ENCODE results near the gene MTOR.
"Not testable (repeated sequence)": the region's sequence is repeated elsewhere in the genome, so short reads cannot be mapped to it uniquely, and the experiment has no call there.

The MTOR gene

DNA sequence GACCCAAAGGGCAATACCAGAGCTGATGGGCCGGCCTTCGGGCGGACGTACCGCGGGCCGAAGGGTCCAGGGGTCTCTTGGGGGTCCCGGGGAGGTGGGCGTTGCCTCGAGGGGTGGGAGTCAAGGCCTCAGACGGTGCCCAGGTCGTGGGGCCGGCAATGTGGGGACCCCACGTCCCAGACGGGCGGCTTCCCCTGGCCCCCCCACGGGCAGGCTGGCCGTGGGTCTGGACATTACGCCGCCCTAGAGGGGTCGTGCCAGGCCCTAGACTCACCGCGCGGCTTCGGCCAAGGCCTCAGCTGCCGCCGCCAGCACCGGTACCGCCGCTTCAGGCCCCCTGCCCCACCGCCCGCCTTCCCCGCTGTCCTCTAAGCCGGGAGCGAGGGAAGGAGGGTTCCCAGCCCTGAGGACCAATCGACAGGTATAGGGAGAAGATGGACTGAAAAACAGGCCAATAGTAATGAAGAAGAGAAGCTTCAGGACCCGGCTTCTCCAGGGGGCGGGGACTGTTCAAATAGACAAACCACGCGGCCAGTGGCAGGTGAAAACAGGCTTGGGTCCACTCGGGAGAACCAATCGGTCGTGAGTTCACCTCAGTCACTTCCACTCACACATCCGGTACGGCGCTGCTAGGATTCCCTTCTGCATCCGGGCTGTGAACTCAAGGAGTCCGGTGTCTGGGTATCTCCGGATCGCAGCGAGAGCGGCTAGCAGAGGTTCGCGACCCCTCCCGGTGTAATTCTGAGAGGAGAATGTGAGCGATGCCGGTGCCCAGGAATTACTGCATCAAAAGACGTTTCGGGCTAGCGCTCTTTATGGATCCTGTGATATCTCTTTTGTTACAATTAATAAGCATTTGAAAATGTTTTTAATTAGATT, at the start of gene MTOR:
Gene MTOR (minus strand): TSS at position 381 of the 879 bp plus-strand sequence. CDS start 3,142 bp downstream, outside the sequence.
- peaks cover 0 to 9% (median 0%) of the 10 kb centered on the region in 11 experiments; a peak in 1 of 22 replicates for H4K20me1 ChIP-seq
- TF ChIP-seq Cebpa-rat (IDR thresholded peaks at IDR 0.05), result no peak
- peak within 1 kb of the TSS; percentile 80 to 94 (median 88) for H3K27ac ChIP-seq
- no peaks in the 10 kb centered on the region for H3K9me3 ChIP-seq (replicated peaks in 1 of 11)
- peak within 1 kb of the TSS; percentile 91 to 98 (median 95) for H3K9ac ChIP-seq
- peak within 1 kb of the TSS; percentile 77 to 97 (median 92) for H3K4me2 ChIP-seq
- peaks cover 12 to 19% (median 17%) of the 10 kb centered on the region in 10 experiments for H3K4me1 ChIP-seq
- H3K4me3 ChIP-seq, result peak within 1 kb of the TSS; percentile 86 to 99 (median 96)
- no peaks in the 10 kb centered on the region for H3K27me3 ChIP-seq
- peaks cover 23 to 28% (median 24%) of the 10 kb centered on the region in 11 experiments for H3K36me3 ChIP-seq

DNA sequence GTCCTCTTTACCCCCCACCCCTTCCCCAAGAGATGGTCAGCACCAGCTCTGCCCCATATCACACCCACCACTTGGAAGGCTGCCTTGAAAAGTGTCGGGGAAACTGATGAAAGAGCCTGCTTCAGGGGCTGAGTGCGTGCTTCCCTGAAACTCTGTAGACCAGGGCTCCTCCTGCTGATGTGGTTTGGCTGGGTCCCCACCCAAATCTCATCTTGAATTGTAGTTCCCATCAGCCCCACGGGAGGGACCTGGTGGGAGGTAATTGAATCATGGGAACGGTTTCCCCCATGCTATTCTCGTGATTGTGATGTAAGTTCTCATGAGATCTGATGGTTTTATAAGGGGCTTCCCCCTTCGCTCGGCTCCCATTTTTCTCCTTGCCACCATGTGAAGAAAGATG, 47.0 kb upstream of the MTOR start:
- no peak for TF ChIP-seq Cebpa-rat (IDR thresholded peaks at IDR 0.05)
- no peaks in the 10 kb centered on the region for H3K27me3 ChIP-seq
- H3K4me2 ChIP-seq, result no peak overlapping the region

DNA sequence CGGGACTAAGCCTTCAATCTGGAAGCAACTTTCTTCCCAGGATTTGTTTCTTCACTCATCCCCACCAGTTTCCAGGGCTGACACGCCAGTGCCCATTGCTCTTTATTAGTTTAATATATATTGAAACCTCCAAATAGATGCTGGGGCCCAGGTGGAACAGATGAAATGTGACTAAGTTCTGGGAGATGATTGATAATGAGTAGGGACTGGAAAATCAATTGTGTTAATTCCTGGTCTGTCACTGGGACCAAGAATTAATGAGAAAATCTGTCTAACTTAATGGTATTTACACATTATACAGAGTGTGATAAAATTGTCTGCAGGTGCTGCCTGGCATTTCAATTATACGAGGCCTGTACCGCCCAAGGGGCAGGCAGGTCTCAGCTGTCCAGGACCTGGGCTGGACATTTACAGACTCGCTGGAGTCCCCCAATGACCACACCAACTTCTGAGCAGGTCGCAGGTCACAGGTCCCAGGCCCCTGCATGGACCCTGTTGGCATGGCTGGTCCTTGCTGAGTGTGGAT, 46.4 kb upstream of the MTOR start:
- Histone ChIP-seq H3K27ac (no peak overlapping the region), H3K9ac (no peak overlapping the region), H3K4me2 (no peak overlapping the region), H3K9me3 (replicated peaks in 1 of 11) (no peaks in the 10 kb centered on the region), H3K4me3 (no peak overlapping the region), H3K27me3 (no peaks in the 10 kb centered on the region), H4K20me1 (no peaks in the 10 kb centered on the region; a peak in 1 of 22 replicates), H3K36me3 (no peaks in the 10 kb centered on the region), H3K4me1 (peaks cover 0 to 8% (median 0%) of the 10 kb centered on the region in 10 experiments; a peak in 2 of 20 replicates)
- no peak for TF ChIP-seq Cebpa-rat (IDR thresholded peaks at IDR 0.05)

More for the DNA sequence above, 47.0 kb upstream of the MTOR start:
- Histone ChIP-seq H3K9me3 (replicated peaks in 1 of 11) (no peaks in the 10 kb centered on the region), H3K36me3 (no peaks in the 10 kb centered on the region), H3K4me1 (peaks cover 0 to 8% (median 0%) of the 10 kb centered on the region in 10 experiments; a peak in 2 of 20 replicates), H3K27ac (no peak overlapping the region), H3K9ac (no peak overlapping the region), H4K20me1 (no peaks in the 10 kb centered on the region; a peak in 1 of 22 replicates), H3K4me3 (no peak overlapping the region)

DNA sequence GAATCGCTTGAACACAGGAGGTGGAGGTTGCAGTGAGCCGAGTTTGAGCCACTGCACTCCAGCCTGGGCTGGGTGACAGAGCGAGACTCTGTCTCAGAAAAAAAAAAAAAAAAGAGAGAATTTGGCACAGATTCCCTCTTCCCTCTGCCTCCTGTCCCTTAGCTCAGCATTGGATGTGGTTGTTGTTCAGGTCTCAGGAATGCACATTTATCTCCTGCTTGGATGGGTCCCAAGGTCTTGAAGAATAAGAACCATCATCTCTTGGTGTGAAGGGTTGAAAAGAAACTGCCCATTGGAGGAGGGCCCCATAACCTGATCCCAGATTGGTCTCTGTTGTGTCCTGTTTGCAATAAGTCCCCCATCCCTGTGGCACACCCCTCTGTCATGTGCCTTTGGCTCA, 45.5 kb upstream of the MTOR start:
- Histone ChIP-seq H4K20me1 (no peaks in the 10 kb centered on the region; a peak in 1 of 22 replicates), H3K36me3 (no peaks in the 10 kb centered on the region), H3K27me3 (no peaks in the 10 kb centered on the region), H3K9me3 (replicated peaks in 1 of 11) (no peaks in the 10 kb centered on the region), H3K4me2 (no peak overlapping the region), H3K4me1 (peaks cover 0 to 8% (median 0%) of the 10 kb centered on the region in 10 experiments; a peak in 2 of 20 replicates), H3K9ac (no peak overlapping the region), H3K4me3 (no peak overlapping the region), H3K27ac (no peak overlapping the region)
- no peak for TF ChIP-seq Cebpa-rat (IDR thresholded peaks at IDR 0.05)

DNA sequence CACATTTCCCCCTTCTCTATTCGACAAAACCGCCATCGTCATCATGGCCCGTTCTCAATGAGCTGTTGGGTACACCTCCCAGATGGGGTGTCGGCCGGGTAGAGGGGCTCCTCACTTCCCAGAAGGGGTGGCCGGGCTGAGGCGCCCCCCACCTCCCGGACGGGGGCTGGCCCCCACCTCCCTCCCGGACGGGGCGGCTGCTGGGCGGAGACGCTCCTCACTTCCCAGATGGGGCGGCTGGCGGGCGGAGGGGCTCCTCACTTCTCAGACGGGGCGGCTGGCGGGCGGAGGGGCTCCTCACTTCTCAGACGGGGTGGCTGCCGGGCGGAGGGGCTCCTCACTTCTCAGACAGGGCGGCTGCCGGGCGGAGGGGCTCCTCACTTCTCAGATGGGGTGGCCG, 43.2 kb upstream of the MTOR start:
- not testable (repeated sequence) for H3K4me2 ChIP-seq; H3K27me3 ChIP-seq; H3K36me3 ChIP-seq; H3K27ac ChIP-seq; H3K9me3 ChIP-seq (replicated peaks in 1 of 11); H3K4me3 ChIP-seq; H3K9ac ChIP-seq; H3K4me1 ChIP-seq; H4K20me1 ChIP-seq

DNA sequence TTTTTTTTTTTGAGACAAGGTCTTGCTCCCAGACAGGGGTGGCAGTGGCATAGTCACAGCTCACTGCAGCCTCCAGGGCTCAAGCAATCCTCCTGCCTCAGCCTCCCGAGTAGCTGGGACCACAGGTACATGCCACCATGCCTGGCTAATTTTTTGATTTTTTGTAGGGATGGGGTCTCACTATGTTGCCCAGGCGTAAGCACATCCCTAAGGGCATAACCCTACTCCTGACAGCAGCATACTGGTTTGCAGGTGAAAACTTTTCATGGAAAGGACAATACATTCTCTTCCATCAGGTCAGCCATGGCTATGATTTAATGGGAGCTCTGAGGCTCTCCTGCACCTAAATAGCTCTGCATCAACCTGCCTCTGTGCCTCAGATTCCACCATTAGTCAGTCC, 40.0 kb upstream of the MTOR start:
- no peaks in the 10 kb centered on the region for H3K9me3 ChIP-seq (replicated peaks in 1 of 11)
- H3K4me1 ChIP-seq, result no peaks in the 10 kb centered on the region
- peaks cover 0 to 1% (median 0%) of the 10 kb centered on the region in 11 experiments; a peak in 2 of 22 replicates for H3K36me3 ChIP-seq
- no peak overlapping the region for H3K27ac ChIP-seq
- no peak overlapping the region for H3K9ac ChIP-seq
- H3K4me3 ChIP-seq, result no peak overlapping the region
- TF ChIP-seq Cebpa-rat (IDR thresholded peaks at IDR 0.05), result no peak
- H4K20me1 ChIP-seq, result peaks cover 0 to 10% (median 0%) of the 10 kb centered on the region in 11 experiments; a peak in 2 of 22 replicates
- H3K4me2 ChIP-seq, result no peak overlapping the region
- H3K27me3 ChIP-seq, result no peaks in the 10 kb centered on the region

DNA sequence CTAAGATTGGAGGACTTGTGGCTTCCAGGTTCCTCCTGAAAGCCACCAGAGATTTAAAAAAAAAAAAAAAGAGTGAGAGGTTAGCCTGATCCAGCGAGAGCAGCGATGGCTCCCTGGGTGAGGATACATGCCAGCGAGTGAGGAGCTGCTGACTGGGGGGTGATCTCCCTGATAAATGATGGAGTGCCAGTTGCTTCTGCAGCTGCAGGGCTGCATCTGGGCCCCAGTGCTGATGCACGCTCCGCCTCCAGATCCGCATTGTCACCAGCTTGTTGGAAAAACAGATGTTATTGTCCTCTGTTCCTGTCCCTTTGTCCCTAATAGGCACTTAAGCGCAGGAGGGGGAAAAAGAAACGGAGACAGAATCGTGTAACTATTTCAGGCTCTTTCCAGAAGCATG, 39.2 kb upstream of the MTOR start:
- Histone ChIP-seq H3K27ac (no peak overlapping the region), H3K27me3 (no peaks in the 10 kb centered on the region), H3K9ac (no peak overlapping the region), H3K9me3 (replicated peaks in 1 of 11) (no peaks in the 10 kb centered on the region), H3K4me3 (no peak overlapping the region), H3K36me3 (peaks cover 0 to 8% (median 0%) of the 10 kb centered on the region in 11 experiments; a peak in 4 of 22 replicates), H4K20me1 (peaks cover 0 to 10% (median 0%) of the 10 kb centered on the region in 11 experiments; a peak in 2 of 22 replicates), H3K4me2 (no peak overlapping the region), H3K4me1 (no peaks in the 10 kb centered on the region)
- TF ChIP-seq Cebpa-rat (IDR thresholded peaks at IDR 0.05), result no peak

DNA sequence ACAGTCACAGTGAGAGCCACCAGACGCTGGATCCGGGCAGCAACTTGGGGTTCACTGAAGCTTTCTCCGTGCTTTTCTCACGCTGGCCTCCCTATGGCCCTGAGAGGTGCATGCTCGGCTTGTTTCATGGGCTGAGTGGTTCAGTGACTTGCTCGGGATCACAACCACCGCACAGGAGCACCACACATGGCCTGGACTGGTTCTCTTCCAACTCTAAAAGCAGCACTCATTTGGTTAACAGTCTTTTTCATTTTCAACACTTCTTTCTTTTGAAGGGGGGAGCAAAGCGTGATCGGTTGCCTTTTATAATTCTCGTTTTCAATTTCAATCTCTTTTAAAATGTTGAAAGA, 36.8 kb upstream of the MTOR start:
- H3K4me2 ChIP-seq, result no peak overlapping the region

DNA sequence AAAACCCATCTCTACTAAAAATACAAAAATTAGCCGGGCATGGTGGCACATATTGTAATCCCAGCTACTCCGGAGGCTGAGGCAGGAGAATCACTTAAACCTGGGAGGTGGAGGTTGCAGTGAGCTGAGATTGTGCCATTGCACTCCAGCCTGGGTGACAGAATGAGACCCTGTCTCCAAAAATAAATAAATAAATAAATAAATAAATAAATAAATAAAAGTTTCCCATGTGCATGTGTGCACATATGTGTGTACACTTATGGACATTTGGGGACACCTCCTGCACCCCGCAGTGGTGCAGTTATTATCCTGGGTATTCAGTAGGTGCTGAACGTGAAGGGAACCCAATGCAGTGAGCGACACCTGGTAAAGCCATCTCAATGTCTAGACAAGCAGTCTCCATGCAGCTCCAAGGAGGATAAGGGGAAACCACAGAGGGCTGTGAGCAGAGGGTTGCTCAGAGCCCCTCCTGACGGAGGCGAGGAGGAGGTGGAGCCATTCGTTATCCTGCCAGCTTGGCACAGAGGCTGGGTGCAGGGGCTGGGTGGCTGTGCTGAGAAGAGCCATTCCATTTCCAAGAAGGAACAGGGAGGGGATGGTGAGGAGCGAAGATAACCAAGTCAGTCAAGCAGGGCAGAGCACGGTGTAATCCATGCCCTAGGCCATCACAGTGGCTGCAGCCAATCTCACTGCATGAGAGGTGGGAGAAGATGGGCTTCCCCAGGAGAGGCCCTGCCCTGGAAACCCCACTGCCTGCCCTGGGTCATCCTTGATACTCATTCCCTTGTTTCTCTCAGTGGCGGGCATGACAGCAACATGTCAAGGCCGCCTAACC, 36.3 kb upstream of the MTOR start:
- Histone ChIP-seq H3K9me3 (replicated peaks in 1 of 11) (no peaks in the 10 kb centered on the region), H3K4me2 (no peak overlapping the region), H4K20me1 (peaks cover 0 to 24% (median 4%) of the 10 kb centered on the region in 11 experiments; a peak in 5 of 22 replicates), H3K4me1 (no peaks in the 10 kb centered on the region), H3K36me3 (peaks cover 18 to 38% (median 24%) of the 10 kb centered on the region in 11 experiments; a peak in 19 of 22 replicates), H3K27ac (no peak overlapping the region), H3K27me3 (no peaks in the 10 kb centered on the region), H3K4me3 (no peak overlapping the region), H3K9ac (no peak overlapping the region)
- no peak for TF ChIP-seq Cebpa-rat (IDR thresholded peaks at IDR 0.05)

More for the DNA sequence above, 36.8 kb upstream of the MTOR start:
- Histone ChIP-seq H3K9me3 (replicated peaks in 1 of 11) (no peaks in the 10 kb centered on the region), H3K4me3 (no peak overlapping the region), H3K27me3 (no peaks in the 10 kb centered on the region), H3K27ac (no peak overlapping the region), H4K20me1 (peaks cover 0 to 20% (median 4%) of the 10 kb centered on the region in 11 experiments; a peak in 5 of 22 replicates), H3K4me1 (no peaks in the 10 kb centered on the region), H3K9ac (no peak overlapping the region), H3K36me3 (peaks cover 15 to 32% (median 20%) of the 10 kb centered on the region in 11 experiments; a peak in 18 of 22 replicates)
- no peak for TF ChIP-seq Cebpa-rat (IDR thresholded peaks at IDR 0.05)

DNA sequence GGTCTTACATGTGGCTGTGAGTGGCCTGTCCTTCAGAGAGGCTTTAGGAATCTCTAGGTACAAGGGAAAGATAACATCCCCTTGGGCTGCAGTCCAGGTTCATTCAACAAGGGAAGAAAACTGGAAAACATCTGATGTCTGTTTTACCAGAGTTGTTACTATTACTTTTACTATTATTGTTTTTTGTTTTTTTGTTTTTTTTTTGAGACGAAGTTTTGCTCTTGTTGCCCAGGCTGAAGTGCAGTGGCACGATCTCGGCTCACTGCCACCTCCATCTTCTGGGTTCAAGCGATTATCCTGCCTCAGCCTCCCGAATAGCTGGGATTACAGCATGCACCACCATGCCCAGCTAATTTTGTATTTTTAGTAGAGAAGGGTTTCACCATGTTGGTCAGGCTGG, 35.4 kb upstream of the MTOR start:
- H3K9me3 ChIP-seq (replicated peaks in 1 of 11); H3K27ac ChIP-seq; H3K4me1 ChIP-seq; H3K9ac ChIP-seq; H3K4me3 ChIP-seq; H3K4me2 ChIP-seq; H3K27me3 ChIP-seq: not testable (repeated sequence)
- peaks cover 18 to 46% (median 31%) of the 10 kb centered on the region in 11 experiments; a peak in 21 of 22 replicates for H3K36me3 ChIP-seq
- peaks cover 0 to 32% (median 5%) of the 10 kb centered on the region in 11 experiments; a peak in 6 of 22 replicates for H4K20me1 ChIP-seq

Measured in BLaER1 treated with 17β-estradiol and CSF1 and Interleukin-3, amounts not matched to agents 10 nM and 100 nM (cell line).